Stimulated activated CD8-positive, alpha-beta memory T cell treated with anti-CD3 and anti-CD28 coated beads, Interleukin-2, amount 100 ng/mL, for 1 hour (primary cell): Measurements from ENCODE around the gene SLC1A3.
"Not testable (repeated sequence)": the region's sequence is repeated elsewhere in the genome, so short reads cannot be mapped to it uniquely, and the experiment has no call there.

Source experiments
- DNase-seq, 2 donors: peaks; one replicate each; pipeline ENCODE4 v3.0.0-alpha.2; 2020; ENCODE audit warnings: low read depth in 2 of 2

The SLC1A3 gene

DNA sequence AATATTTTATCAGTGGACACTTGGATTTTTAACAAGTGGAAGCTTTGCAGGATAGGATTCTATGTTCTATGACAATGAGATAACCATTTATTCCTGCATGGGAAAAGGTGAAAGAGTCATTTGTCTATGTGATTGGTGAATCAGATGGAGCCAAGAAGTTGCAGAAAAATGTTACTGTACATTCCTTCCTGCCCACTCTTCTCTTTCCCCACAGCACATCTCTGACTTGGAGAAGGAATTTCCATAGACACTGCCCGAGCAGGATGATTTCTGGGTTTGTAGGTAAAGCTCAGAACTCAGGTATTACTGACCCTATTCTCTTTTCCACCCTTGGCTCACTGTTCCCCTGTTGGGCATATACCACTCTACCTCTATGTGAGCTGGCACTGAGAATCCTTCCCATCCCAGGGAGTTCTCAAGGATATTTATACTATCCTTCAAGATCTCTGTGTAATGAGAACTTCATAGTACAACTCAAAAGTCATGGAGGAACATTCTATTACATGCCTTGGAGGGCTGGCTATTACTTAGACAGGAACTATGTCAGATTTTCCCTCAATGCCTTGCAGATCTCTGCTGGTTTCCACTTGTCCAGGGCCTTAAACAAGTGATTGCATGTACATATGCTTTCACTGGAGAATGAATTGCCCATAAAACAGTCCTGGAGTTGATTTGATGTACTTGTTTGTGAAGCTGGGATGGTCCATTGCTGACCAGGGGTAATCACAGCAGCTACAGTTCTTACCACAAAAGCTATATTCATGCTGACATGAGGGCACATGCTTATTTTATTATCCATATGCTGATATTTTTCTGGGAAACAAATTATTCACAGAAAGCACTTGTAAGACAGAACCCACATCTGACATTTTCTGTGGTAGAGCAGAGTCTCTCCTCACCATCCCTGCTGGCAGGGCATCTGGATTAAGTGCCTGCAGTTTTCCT, 24.1 kb downstream of the SLC1A3 start:
- no peak for DNase-seq

DNA sequence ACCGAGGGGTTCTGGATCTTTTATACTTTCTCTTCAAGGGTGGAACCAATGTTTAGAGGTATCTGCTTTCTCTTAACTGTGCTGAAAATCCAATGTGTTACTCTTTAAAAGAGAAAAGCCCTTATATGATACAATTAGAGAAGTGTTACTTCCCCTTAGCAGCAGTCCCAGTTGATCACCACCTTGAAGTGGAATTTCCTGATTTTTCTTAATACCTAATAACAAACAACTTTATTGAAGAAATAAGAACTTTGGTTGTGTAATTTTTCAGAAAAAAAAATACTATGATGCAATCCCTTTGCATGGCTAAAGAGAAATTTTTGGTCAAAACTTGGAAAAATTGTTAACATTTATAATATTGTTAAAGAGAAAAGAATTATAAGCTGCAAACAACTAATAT, 24.7 kb downstream of the SLC1A3 start:
- no peak for DNase-seq

- DNase-seq = no peak
Observed at GRCh38 chr5:36631620-36632362, 25.4 kb downstream of the SLC1A3 start.

- no peak for DNase-seq
Observed at GRCh38 chr5:36632363-36632664, 25.9 kb downstream of the SLC1A3 start.

- DNase-seq = no peak
Observed at GRCh38 chr5:36635721-36636390, 29.4 kb downstream of the SLC1A3 start.

GRCh38 chr5:36637101-36637500, 30.7 kb downstream of the SLC1A3 start:
- DNase-seq = no peak

DNA sequence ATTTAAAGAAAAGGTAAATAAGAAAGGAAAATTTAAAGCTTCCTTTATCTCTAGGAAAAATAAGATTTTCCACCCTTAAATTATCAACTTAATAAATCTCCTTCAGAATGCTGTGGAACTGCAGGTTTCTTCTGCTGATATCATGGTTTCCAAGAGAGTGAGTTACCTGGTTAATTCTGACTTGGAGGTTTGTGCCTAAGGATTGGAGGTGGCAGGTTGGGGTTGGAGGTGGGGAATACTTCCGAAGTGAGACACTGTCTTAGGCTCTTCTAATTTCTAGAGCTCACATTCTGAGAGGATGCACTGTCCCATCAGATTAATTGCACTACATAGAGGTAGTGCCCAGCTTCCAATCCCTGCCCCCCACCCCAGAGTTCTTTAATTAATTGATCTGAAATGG, 31.1 kb downstream of the SLC1A3 start:
- DNase-seq = no peak

- no peak for DNase-seq
Observed at GRCh38 chr5:36638056-36638455, 31.6 kb downstream of the SLC1A3 start.

DNA sequence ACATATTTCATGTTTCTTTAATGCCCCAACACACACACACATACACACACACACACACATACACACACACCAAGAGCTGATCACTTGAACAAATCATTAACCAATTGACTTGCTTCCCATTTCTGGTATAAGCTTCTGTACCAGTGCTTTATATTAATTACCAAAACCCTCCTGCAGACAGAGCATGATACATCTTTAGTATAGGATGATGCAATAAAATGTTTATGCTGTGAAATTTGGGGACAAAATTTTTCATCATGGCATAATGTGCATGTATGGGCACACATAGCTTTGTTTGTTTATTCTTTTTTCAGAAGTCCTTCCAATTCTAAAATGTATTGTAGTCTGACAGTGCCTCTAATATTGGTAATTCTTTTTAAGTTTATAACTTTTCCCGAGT, 34.5 kb downstream of the SLC1A3 start:
- DNase-seq = no peak

- DNase-seq = no peak
Observed at GRCh38 chr5:36641431-36641830, 35.0 kb downstream of the SLC1A3 start.

- DNase-seq = no peak
Observed at GRCh38 chr5:36642089-36642488, 35.7 kb downstream of the SLC1A3 start.

DNA sequence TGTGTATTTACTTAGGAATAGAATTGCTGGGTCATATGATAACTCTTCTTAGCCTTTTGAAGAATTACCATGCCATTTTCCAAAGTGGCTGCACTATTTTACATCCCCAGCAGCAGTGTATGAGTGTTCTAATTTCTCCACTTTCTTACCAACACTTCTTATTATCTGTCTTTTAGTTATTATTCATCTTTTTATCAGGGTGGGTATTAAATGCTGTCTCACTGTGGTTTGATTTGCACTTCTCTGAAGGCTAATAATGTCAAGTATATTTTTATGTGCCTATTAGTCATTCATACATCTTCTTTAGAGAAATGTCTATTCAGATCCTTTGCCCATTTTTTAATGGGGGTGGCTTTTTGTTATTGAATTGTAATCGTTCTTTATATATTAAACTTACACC, 36.8 kb downstream of the SLC1A3 start:
- DNase-seq = no peak

GRCh38 chr5:36643841-36644240, 37.4 kb downstream of the SLC1A3 start:
- not testable (repeated sequence) for DNase-seq

GRCh38 chr5:36644727-36645126, 38.3 kb downstream of the SLC1A3 start:
- no peak for DNase-seq

DNA sequence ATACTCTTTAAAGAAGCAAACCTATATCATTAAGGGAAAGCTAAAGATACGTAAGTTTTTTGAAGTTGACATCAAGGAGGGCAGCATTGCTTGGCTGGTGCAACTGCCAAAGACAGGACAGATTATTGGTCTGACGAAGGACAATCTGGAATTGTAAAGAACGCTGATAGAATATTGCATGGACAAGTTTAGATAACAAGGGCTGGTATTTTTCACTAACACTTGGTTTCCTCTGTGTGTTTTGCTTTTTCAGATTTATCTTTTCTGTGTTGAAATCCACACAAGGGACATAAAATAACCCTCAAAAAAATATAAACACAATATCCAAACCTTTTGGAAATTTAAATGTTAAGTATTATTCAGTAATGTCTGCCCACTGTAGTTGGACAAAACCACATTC, 39.7 kb downstream of the SLC1A3 start:
- DNase-seq = no peak

DNA sequence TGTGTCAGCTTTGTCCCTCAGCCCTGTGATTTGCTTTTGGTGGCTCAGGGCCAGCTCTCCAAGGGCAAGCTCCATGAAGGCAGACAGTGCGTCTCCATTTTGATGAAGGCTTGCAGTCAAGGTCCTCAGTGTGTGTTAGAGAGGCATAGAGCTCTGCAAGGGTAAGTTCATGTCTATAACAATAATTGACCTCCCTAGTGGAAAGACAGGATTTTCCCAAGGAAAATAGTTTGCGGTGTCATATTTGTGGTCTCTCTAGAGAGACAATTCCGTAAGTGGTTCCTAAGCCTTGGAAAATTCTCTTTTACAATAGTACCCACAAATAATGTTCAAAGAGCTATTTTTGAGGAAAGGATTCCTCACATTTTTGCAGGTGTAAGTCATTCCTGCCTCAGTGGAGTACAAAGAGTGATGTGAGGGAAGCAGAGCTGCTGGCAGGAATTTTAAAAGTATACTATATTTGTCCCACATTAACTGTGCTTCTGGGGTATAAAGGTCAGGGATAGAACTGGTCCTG, 40.2 kb downstream of the SLC1A3 start:
- DNase-seq = no peak

GRCh38 chr5:36647046-36647445, 40.6 kb downstream of the SLC1A3 start:
- DNase-seq = no peak

- no peak for DNase-seq
Observed at GRCh38 chr5:36648426-36648825, 42.0 kb downstream of the SLC1A3 start.

DNA sequence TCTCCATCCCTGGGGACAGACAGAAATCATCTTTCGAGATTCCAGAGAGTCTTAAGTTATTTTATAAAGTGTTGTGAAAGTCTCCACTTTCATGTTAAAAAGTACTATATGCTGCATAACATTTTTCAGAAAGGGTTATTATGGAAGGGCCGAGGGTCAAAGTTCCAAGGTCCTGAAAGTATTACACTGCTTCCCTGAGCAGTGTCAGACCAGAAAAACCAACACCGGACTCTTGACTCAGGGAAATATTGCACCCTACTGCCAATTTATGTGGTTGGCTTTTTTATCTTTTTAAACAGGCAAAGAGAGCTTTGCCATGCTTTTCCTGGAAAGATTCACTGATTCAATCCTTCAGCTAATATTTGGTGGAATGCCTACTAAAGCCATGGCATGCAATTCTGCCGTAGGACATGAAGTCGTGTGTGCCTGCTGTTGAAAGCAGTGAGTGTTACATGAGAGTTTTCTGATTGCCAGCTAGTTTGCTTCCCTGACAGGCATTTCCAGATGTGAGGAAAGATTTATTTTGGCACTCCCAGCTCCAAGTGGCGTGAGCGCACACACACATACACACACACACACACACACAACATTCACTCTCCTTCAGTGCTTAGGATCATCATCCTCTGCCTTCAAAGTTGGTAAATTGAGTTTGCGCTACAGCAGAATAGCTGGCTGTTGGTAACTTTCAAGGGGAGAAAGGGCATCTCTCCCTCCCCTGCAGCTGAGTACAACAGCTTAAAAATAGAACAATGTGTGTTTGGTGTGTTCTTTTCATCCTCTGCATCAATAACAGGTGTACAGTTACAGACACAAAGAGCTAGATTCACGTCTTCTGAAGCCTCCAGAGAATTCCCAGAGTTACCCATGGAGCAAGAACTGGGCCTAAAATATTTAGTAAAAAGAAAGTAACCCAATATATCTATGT, 45.6 kb downstream of the SLC1A3 start:
- DNase-seq = no peak

DNA sequence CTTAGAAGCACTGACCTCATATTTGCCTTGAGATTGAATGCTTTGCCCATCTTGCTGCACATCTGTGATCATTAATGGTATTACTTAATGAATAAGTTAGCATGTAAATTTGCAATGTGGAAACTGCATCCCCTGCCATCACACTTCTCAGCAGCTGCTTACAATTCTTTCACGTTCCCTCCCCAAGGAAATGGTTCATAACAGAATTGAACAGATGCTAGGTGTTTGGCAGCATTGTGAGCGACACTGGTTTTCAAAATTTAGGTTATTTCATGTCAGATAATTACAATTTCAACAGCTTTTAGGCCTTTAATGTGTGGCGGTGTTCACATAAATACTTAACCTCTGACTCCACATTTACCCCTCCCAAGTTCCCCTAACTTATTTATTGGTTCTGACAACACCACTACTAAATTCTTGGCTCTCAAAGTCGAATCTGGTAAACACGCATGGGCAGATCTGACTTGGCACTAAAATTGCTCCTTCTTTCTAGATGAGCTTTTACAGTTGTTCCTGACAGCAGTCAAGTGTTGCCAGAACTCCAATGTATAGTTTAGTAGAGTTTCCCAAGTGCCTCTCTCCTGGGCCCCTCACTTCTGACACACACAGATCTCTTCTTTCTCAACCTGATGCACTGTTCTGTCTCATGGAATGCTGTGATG, 46.8 kb downstream of the SLC1A3 start:
- no peak for DNase-seq

DNA sequence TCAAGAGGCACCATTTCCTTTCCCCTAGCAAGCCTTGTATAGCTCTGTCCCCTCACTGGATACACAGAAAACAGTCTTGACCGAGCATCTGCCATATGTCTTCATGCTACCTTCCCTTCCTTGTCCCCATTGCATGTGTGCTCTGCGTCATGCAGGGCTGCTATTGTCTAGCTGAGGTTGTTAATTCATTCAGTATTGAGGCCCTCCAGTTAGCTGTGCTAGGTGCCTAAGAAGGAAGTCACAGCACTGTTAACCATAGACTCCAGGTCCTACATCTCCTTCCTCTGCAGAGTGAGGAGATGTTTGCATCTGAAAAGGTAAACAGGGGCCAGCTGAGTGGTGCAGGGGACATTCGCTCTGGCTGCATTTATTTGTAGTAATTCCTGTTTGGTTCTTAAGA, 48.2 kb downstream of the SLC1A3 start:
- DNase-seq = no peak
